Tibial nerve (tissue), 4 donors: Measurements from ENCODE around the gene CD46. TPM values are rescaled to one million over a fixed set of nuclear protein-coding genes. Genes with fewer than 3 reads are reported as not detected.

ENCODE experiments used
- DNase-seq, 2 donors: peaks; one replicate each; pipeline ENCODE4 v3.0.0-alpha.2; 2019; ENCODE audit warnings: low spot score in 2 of 2
- H3K27ac ChIP-seq, 4 donors: fragments of 200-600 bp; sonication (generic) in 3 of 4; one replicate each; pipeline ENCODE4 v1.5.1; 2017 to 2019; ENCODE audit warnings: mild to moderate bottlenecking in 1 of 4
- H3K27me3 ChIP-seq, 2 donors: fragments of 200-600 bp; sonication (generic) in 1 of 2; one replicate each; pipeline versions ENCODE4 v1.5.1 to v1.6.0; 2017 to 2019
- H3K36me3 ChIP-seq, 3 donors: fragments of 200-600 bp; sonication (generic); one replicate each; pipeline ENCODE4 v1.5.1; 2018 to 2019
- H3K4me1 ChIP-seq, 4 donors: fragments of 200-600 bp; sonication (generic) in 3 of 4; one replicate each; pipeline ENCODE4 v1.5.1; 2017 to 2019
- H3K4me3 ChIP-seq, 4 donors: fragments of 200-600 bp; sonication (generic) in 3 of 4; one replicate each; pipeline ENCODE4 v1.5.1; 2017 to 2019; ENCODE audit warnings: mild to moderate bottlenecking in 1 of 4, moderate library complexity in 1 of 4
- H3K9me3 ChIP-seq, 4 donors: fragments of 200-600 bp; sonication (generic) in 3 of 4; one replicate each; pipeline ENCODE4 v1.5.1; 2017 to 2019
- EP300 ChIP-seq, 2 donors: sonication (generic); formaldehyde crosslinking; IDR thresholded peaks; one replicate each; pipeline ENCODE4 v1.6.1; 2017; ENCODE audit warnings: antibody characterized with exemption in 2 of 2, mild to moderate bottlenecking in 1 of 2
- POLR2A ChIP-seq, 2 donors: fragments of 450-650 bp; IDR thresholded peaks; one replicate each; pipeline ENCODE4 v1.6.1; 2017; ENCODE audit warnings: antibody characterized with exemption in 2 of 2, mild to moderate bottlenecking in 2 of 2, moderate library complexity in 2 of 2
- WGBS, 2 donors: methylation state at CpG; one replicate each; pipeline ENCODE4 v1.1.5; 2018; 5-methylcytosine and 5-hydroxymethylcytosine counted together
- total RNA-seq, 4 donors: library from RNA; depleted of rRNA; stranded (reverse); fragments of >200 nt; gene quantifications; one replicate each; pipeline ENCODE4 v1.1.0, GENCODE V29; 2016
- TF ChIP-seq, protein P1 (sequence below), 5 experiments: fragments of 200-600 bp in 3 of 5; fragments of 450-650 bp in 2 of 5; sonication (generic) in 3 of 5; IDR thresholded peaks; one replicate each; pipeline ENCODE4 v1.5.1; 2016 to 2019; ENCODE audit warnings: antibody characterized with exemption in 5 of 5, mild to moderate bottlenecking in 3 of 5, moderate library complexity in 2 of 5

Gene CD46
- total RNA-seq, 4 donors from 2014 or later, result 95.4 to 154 (median 133) TPM

DNA sequence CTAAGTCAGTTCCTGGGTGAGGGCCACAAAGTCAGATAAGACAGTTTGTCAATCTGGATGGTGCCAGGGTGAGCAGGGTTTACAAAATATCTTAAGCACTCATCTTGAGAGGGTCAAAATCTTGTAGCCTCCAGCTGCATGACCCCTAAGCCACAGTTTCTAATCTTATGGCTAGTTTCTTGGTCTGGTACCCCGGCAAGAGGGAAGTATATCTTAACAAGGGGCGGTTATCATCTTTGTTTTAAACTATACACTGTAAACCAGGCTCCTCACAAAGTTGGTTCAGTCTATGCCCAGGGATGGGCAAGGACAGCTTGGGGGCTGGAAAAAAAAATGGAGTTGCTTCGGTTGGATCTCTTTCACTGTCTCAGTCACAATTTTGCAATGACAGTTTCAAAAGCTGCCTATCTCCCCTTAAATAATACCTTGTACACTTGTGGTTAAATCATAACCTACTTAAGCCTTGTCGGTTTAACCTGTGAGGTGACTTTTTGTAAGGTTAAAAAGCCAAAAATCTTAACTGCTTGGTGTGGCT lies 7.8 kb upstream of the CD46 start:
- Histone ChIP-seq H3K27me3 (no peaks in the 10 kb centered on the region), H3K4me1 (no peaks in the 10 kb centered on the region), H3K4me3 (no peak overlapping the region), H3K9me3 (no peaks in the 10 kb centered on the region), H3K36me3 (no peaks in the 10 kb centered on the region), H3K27ac (no peak overlapping the region)
- DNase-seq, result no peak
- 92 to 94% methylated on average over 4 of the region's 4 CpGs for WGBS, 2 donors
- TF ChIP-seq, protein P1, sequence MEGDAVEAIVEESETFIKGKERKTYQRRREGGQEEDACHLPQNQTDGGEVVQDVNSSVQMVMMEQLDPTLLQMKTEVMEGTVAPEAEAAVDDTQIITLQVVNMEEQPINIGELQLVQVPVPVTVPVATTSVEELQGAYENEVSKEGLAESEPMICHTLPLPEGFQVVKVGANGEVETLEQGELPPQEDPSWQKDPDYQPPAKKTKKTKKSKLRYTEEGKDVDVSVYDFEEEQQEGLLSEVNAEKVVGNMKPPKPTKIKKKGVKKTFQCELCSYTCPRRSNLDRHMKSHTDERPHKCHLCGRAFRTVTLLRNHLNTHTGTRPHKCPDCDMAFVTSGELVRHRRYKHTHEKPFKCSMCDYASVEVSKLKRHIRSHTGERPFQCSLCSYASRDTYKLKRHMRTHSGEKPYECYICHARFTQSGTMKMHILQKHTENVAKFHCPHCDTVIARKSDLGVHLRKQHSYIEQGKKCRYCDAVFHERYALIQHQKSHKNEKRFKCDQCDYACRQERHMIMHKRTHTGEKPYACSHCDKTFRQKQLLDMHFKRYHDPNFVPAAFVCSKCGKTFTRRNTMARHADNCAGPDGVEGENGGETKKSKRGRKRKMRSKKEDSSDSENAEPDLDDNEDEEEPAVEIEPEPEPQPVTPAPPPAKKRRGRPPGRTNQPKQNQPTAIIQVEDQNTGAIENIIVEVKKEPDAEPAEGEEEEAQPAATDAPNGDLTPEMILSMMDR (IDR thresholded peaks at IDR 0.05), result no peak
- TF ChIP-seq EP300 (IDR thresholded peaks at IDR 0.05) (no peak), POLR2A (IDR thresholded peaks at IDR 0.05) (no peak)

DNA sequence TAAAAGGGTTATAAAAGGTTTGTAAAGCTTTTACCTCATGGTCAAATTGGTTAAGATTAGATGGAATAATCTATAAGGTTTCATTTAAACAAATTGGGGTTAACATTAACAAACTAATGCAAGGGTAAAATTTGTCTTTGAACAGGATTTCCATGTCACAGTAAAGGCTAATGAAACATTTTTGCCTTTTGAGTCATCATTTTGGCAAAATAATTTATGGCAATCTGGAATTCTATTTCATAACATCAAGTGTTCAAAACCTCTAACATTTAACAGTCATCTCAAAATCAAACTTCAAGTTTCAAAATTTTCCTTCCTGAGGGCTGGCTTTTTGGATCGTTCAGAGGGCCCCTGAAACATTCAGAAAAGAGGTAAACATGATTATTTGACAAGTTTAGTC lies 6.6 kb upstream of the CD46 start:
- no peaks in the 10 kb centered on the region for H3K27me3 ChIP-seq
- no peaks in the 10 kb centered on the region for H3K9me3 ChIP-seq
- H3K4me1 ChIP-seq, result peaks cover 0 to 4% (median 0%) of the 10 kb centered on the region in 4 donors
- DNase-seq, result no peak
- no peak overlapping the region for H3K27ac ChIP-seq
- WGBS, 2 donors, result 47 to 55% methylated on average over 1 of the region's 1 CpG
- no peaks in the 10 kb centered on the region for H3K36me3 ChIP-seq
- no peak overlapping the region for H3K4me3 ChIP-seq
- TF ChIP-seq POLR2A (IDR thresholded peaks at IDR 0.05), result no peak
- TF ChIP-seq EP300 (IDR thresholded peaks at IDR 0.05), result no peak
- TF ChIP-seq, protein P1 (IDR thresholded peaks at IDR 0.05), result no peak

DNA sequence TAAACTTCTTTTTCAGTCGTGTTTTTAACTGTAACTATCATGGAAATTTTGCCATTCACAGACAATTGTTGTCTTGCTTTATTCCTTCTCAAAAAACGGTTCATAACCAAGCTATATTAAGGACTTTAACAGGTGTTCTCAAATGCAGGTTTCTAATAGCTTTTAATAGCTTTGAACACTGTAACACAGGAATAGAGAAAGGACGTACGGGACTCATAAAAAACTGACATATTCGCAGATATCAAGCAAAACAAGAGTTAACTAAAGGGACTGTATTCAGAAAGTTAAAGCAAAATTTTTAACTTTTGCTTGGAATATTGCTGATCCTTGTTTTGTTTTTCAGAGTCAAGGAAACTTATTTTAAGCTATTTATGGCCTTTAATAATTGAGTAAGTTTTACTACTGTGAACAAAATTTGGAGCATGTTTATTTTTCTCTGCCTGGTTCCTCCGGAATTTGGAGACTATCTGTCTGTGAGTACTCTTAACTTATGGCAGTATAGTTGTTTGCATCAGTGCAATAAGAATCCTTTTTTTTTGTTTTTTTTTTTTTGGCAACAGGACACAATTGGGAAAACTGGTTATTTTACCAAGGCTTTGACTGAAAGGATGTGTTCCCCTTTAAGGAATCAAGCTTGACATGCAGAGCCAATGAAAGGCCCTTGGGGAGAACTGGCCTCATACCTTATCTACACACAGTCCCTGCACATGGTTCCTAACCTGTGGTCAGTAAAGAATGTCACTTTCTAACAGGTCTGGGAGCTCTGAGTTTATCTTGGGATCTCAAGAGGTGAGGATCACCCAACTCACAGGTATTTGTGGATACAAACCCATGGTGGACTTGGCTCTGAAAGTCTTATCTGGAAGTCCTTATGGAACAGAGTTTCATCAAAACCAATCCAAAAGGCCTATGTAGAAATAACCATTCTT lies 5.8 kb upstream of the CD46 start:
- no peak for DNase-seq
- TF ChIP-seq, protein P1 (IDR thresholded peaks at IDR 0.05), result no peak
- TF ChIP-seq POLR2A (IDR thresholded peaks at IDR 0.05) (no peak), EP300 (IDR thresholded peaks at IDR 0.05) (no peak)
- Histone ChIP-seq H3K4me1 (peaks cover 0 to 12% (median under 1%) of the 10 kb centered on the region in 4 donors), H3K36me3 (no peaks in the 10 kb centered on the region), H3K4me3 (no peak overlapping the region), H3K27ac (peak overlapping the region in 1 of 4 donors; percentile 23), H3K9me3 (no peaks in the 10 kb centered on the region), H3K27me3 (no peaks in the 10 kb centered on the region)
- WGBS, 2 donors, result 78 to 81% methylated on average over 6 of the region's 6 CpGs

DNA sequence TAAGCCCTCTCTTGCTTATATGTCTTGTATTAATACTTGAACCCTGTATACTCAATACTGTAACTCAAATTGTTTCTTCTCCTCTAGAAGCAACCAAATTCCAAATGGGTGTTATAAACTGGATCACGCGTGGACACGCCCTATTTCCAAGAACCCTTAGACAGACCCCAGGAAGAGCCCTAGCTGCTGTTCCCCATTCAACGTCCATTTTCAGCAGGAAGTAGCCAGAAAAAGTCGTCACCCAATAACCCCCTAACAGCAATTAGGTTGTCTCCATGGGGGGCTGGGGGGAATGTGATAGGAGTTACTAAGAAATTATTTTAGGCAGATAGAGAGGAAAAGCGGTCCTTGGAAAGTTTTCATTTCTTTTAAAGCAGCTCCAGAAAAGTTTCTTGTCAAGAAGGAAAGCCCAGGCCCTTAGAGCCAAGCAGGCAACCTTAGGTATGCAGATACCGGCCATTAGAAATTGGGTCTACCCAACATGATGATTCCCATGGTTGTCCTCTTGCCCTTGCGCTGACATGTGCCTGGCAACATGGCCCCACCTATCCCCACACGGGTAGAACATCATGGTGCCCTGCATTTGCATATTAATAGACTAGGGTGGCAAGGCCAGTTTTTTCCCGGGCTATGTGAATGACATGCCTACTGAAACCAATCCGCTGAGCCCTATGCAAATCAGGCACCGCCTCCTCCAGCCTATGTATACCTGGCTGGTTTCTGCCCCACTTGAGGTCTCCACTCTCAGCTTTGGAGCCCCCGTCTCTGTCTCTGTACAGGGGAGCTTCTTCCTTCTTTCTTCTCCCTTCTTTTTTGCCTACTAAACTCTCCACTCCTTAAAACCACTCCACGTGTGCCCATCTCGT lies 4.0 kb upstream of the CD46 start:
- H3K9me3 ChIP-seq, result no peaks in the 10 kb centered on the region
- no peaks in the 10 kb centered on the region for H3K36me3 ChIP-seq
- DNase-seq, result no peak
- no peaks in the 10 kb centered on the region for H3K27me3 ChIP-seq
- TF ChIP-seq POLR2A (IDR thresholded peaks at IDR 0.05) (no peak), EP300 (IDR thresholded peaks at IDR 0.05) (no peak)
- TF ChIP-seq, protein P1 (IDR thresholded peaks at IDR 0.05), result no peak
- no peak overlapping the region for H3K4me3 ChIP-seq
- H3K4me1 ChIP-seq, result peaks cover 0 to 17% (median 2%) of the 10 kb centered on the region in 4 donors
- WGBS, 2 donors, result 89 to 92% methylated on average over 15 of the region's 15 CpGs
- no peak overlapping the region for H3K27ac ChIP-seq
